Mesendoderm (in vitro differentiated cells): Measurements from ENCODE around the gene PADI1.

ENCODE experiments used
- DNase-seq: peaks from one replicate; pipeline ENCODE4 v3.0.0; 2013
- H2AK5ac ChIP-seq: 2 replicates; pipeline ENCODE4 v1.6.1; 2013; ENCODE audit warnings: low read length, inconsistent platforms
- H2BK120ac ChIP-seq: 2 replicates; pipeline ENCODE4 v1.6.1; 2013; ENCODE audit warnings: low read depth, mild to moderate bottlenecking, low read length, moderate library complexity, mixed read lengths
- H2BK15ac ChIP-seq: replicated peaks from 2 replicates; pipeline ENCODE4 v1.6.1; 2013; ENCODE audit warnings: low read depth, mild to moderate bottlenecking, moderate library complexity
- H2BK5ac ChIP-seq: 2 replicates; pipeline ENCODE4 v1.6.1; 2013; ENCODE audit warnings: low read length, inconsistent platforms
- H3K18ac ChIP-seq: 2 replicates; pipeline ENCODE4 v1.6.1; 2013; ENCODE audit warnings: mild to moderate bottlenecking, low read length, mixed read lengths
- H3K23ac ChIP-seq: one replicate; pipeline ENCODE4 v1.6.1; 2013; ENCODE audit warnings: low read length
- H3K27ac ChIP-seq: 2 replicates; pipeline ENCODE4 v1.5.1; 2013; ENCODE audit warnings: low read depth, mild to moderate bottlenecking, inconsistent platforms, low read length, moderate library complexity
- H3K27me3 ChIP-seq: 2 replicates; pipeline ENCODE4 v1.6.1; 2013; ENCODE audit warnings: low read length, control low read depth, mild to moderate bottlenecking, inconsistent platforms; ENCODE audit not compliant: insufficient read depth, poor library complexity
- H3K36me3 ChIP-seq: 2 replicates; pipeline ENCODE4 v1.6.1; 2013; ENCODE audit warnings: low read length, inconsistent platforms; ENCODE audit not compliant: control insufficient read depth, insufficient read depth
- H3K4ac ChIP-seq: one replicate; pipeline ENCODE4 v1.6.1; 2013; ENCODE audit warnings: low read depth, mild to moderate bottlenecking, low read length, moderate library complexity
- H3K4me1 ChIP-seq: 2 replicates; pipeline ENCODE4 v1.6.1; 2013; ENCODE audit warnings: low read depth, low read length, inconsistent platforms; ENCODE audit not compliant: control insufficient read depth
- H3K4me2 ChIP-seq: 2 replicates; pipeline ENCODE4 v1.6.1; 2013; ENCODE audit warnings: low read length
- H3K4me3 ChIP-seq: 2 replicates; pipeline ENCODE4 v1.5.1; 2013; ENCODE audit warnings: mild to moderate bottlenecking, low read length
- H3K56ac ChIP-seq: one replicate; pipeline ENCODE4 v1.6.1; 2013; ENCODE audit warnings: low read length
- H3K79me1 ChIP-seq: 2 replicates; pipeline ENCODE4 v1.6.1; 2013; ENCODE audit warnings: low read length, inconsistent platforms
- H3K79me2 ChIP-seq: 2 replicates; pipeline ENCODE4 v1.6.1; 2013; ENCODE audit warnings: mild to moderate bottlenecking, low read length; ENCODE audit not compliant: control insufficient read depth, insufficient read depth
- H3K9ac ChIP-seq: 2 replicates; pipeline ENCODE4 v1.6.1; 2013; ENCODE audit warnings: low read length, inconsistent platforms
- H4K5ac ChIP-seq: one replicate; pipeline ENCODE4 v1.6.1; 2013; ENCODE audit warnings: low read length
- H4K8ac ChIP-seq: one replicate; pipeline ENCODE4 v1.6.1; 2013; ENCODE audit warnings: low read depth, mild to moderate bottlenecking, control low read depth, low read length, moderate library complexity
- WGBS: extraction: QIAGEN DNeasy Blood & Tissue Kit; methylation state at CpG from one replicate; pipeline ENCODE4 v1.1.7; 2013; ENCODE audit warnings: low lambda C conversion rate, missing lambda C conversion rate; ENCODE audit not compliant: insufficient coverage; ENCODE audit errors: extremely low coverage; 5-methylcytosine and 5-hydroxymethylcytosine counted together

Gene PADI1

GRCh38 chr1:17176306-17177061 lies 28.4 kb upstream of the PADI1 start:
- no peaks in the 10 kb centered on the region for H3K36me3 ChIP-seq
- no peak for DNase-seq
- WGBS: no CpG with 5 or more reads among the region's 6 CpGs

GRCh38 chr1:17177651-17178050 lies 27.3 kb upstream of the PADI1 start:
- no peak overlapping the region for H3K18ac ChIP-seq
- no peaks in the 10 kb centered on the region for H3K27me3 ChIP-seq
- no peak overlapping the region for H3K4ac ChIP-seq
- no peak overlapping the region for H3K56ac ChIP-seq
- WGBS: no CpG with 5 or more reads among the region's 1 CpG
- H2BK5ac ChIP-seq: no peak overlapping the region
- H3K23ac ChIP-seq: no peak overlapping the region
- H2BK120ac ChIP-seq: no peak overlapping the region
- no peak overlapping the region for H4K8ac ChIP-seq
- DNase-seq: no peak
- H4K5ac ChIP-seq: no peak overlapping the region
- no peaks in the 10 kb centered on the region for H3K79me1 ChIP-seq
- no peak overlapping the region for H3K4me2 ChIP-seq
- no peak overlapping the region for H3K4me3 ChIP-seq
- no peaks in the 10 kb centered on the region for H3K36me3 ChIP-seq
- H3K4me1 ChIP-seq: no peaks in the 10 kb centered on the region
- no peak overlapping the region for H3K27ac ChIP-seq
- H2AK5ac ChIP-seq: no peak overlapping the region
- H3K9ac ChIP-seq: no peak overlapping the region
- H3K79me2 ChIP-seq: no peaks in the 10 kb centered on the region
- no peak overlapping the region for H2BK15ac ChIP-seq

More at GRCh38 chr1:17176306-17177061, 28.4 kb upstream of the PADI1 start:
- Histone ChIP-seq H3K56ac (no peak overlapping the region), H3K18ac (no peak overlapping the region), H3K4me2 (no peak overlapping the region), H4K8ac (no peak overlapping the region), H2BK120ac (no peak overlapping the region), H3K9ac (no peak overlapping the region), H3K27me3 (no peaks in the 10 kb centered on the region), H3K79me2 (no peaks in the 10 kb centered on the region), H2AK5ac (no peak overlapping the region), H3K27ac (no peak overlapping the region), H2BK15ac (no peak overlapping the region), H3K4ac (no peak overlapping the region), H3K23ac (no peak overlapping the region), H2BK5ac (no peak overlapping the region), H3K79me1 (no peaks in the 10 kb centered on the region), H4K5ac (no peak overlapping the region), H3K4me3 (no peak overlapping the region), H3K4me1 (no peaks in the 10 kb centered on the region)

- Histone ChIP-seq H4K5ac (no peak overlapping the region), H3K23ac (no peak overlapping the region), H3K9ac (no peak overlapping the region), H3K4me1 (no peaks in the 10 kb centered on the region), H3K36me3 (no peaks in the 10 kb centered on the region), H3K79me1 (no peaks in the 10 kb centered on the region), H3K4me3 (no peak overlapping the region), H2BK120ac (no peak overlapping the region), H3K56ac (no peak overlapping the region), H3K4me2 (no peak overlapping the region), H2BK5ac (no peak overlapping the region), H3K27me3 (no peaks in the 10 kb centered on the region), H3K27ac (no peak overlapping the region), H2BK15ac (no peak overlapping the region), H2AK5ac (no peak overlapping the region), H3K4ac (no peak overlapping the region), H3K79me2 (no peaks in the 10 kb centered on the region), H4K8ac (no peak overlapping the region), H3K18ac (no peak overlapping the region)
- DNase-seq: no peak
- no CpG with 5 or more reads among the region's 6 CpGs for WGBS
Measured at GRCh38 chr1:17181781-17182464, 23.0 kb upstream of the PADI1 start.

- H2BK15ac ChIP-seq: no peak overlapping the region
- H3K4me1 ChIP-seq: no peaks in the 10 kb centered on the region
- H3K36me3 ChIP-seq: no peaks in the 10 kb centered on the region
- no peaks in the 10 kb centered on the region for H3K79me2 ChIP-seq
- no peak for DNase-seq
- no peak overlapping the region for H4K8ac ChIP-seq
- no peak overlapping the region for H3K27ac ChIP-seq
- no peak overlapping the region for H3K56ac ChIP-seq
- no peak overlapping the region for H3K4me2 ChIP-seq
- no peak overlapping the region for H3K9ac ChIP-seq
- WGBS: no CpG with 5 or more reads among the region's 12 CpGs
- H2BK120ac ChIP-seq: no peak overlapping the region
- H3K27me3 ChIP-seq: no peaks in the 10 kb centered on the region
- H2AK5ac ChIP-seq: no peak overlapping the region
- no peak overlapping the region for H3K23ac ChIP-seq
- no peaks in the 10 kb centered on the region for H3K79me1 ChIP-seq
- H3K4me3 ChIP-seq: no peak overlapping the region
- no peak overlapping the region for H2BK5ac ChIP-seq
- H3K4ac ChIP-seq: no peak overlapping the region
- H4K5ac ChIP-seq: no peak overlapping the region
- H3K18ac ChIP-seq: no peak overlapping the region
Measured at GRCh38 chr1:17183388-17184160, 21.4 kb upstream of the PADI1 start.

- Histone ChIP-seq H3K36me3 (no peaks in the 10 kb centered on the region), H3K4me1 (no peaks in the 10 kb centered on the region)
Measured at GRCh38 chr1:17184161-17184665, 20.7 kb upstream of the PADI1 start.

More at GRCh38 chr1:17184161-17184665, 20.7 kb upstream of the PADI1 start:
- H2BK120ac ChIP-seq: no peak overlapping the region
- no peak overlapping the region for H3K27ac ChIP-seq
- H3K9ac ChIP-seq: no peak overlapping the region
- H3K4me3 ChIP-seq: no peak overlapping the region
- no peak overlapping the region for H4K5ac ChIP-seq
- no peak overlapping the region for H4K8ac ChIP-seq
- H3K56ac ChIP-seq: no peak overlapping the region
- H3K23ac ChIP-seq: no peak overlapping the region
- H3K18ac ChIP-seq: no peak overlapping the region
- no CpG with 5 or more reads among the region's 7 CpGs for WGBS
- H2BK15ac ChIP-seq: no peak overlapping the region
- H2BK5ac ChIP-seq: no peak overlapping the region
- H3K79me1 ChIP-seq: no peaks in the 10 kb centered on the region
- no peak for DNase-seq
- H3K27me3 ChIP-seq: no peaks in the 10 kb centered on the region
- H3K4ac ChIP-seq: no peak overlapping the region
- H3K4me2 ChIP-seq: no peak overlapping the region
- no peaks in the 10 kb centered on the region for H3K79me2 ChIP-seq
- no peak overlapping the region for H2AK5ac ChIP-seq
